Activated CD8-positive, alpha-beta memory T cell treated with anti-CD3 and anti-CD28 coated beads, Interleukin-2, amount 50 U/mL, for 1 hour (primary cell): ENCODE results near the gene OTP.

Experiments used
- DNase-seq: peaks from one replicate; pipeline ENCODE4 v3.0.0-alpha.2; 2020; ENCODE audit errors: extremely low read depth

OTP gene

DNA sequence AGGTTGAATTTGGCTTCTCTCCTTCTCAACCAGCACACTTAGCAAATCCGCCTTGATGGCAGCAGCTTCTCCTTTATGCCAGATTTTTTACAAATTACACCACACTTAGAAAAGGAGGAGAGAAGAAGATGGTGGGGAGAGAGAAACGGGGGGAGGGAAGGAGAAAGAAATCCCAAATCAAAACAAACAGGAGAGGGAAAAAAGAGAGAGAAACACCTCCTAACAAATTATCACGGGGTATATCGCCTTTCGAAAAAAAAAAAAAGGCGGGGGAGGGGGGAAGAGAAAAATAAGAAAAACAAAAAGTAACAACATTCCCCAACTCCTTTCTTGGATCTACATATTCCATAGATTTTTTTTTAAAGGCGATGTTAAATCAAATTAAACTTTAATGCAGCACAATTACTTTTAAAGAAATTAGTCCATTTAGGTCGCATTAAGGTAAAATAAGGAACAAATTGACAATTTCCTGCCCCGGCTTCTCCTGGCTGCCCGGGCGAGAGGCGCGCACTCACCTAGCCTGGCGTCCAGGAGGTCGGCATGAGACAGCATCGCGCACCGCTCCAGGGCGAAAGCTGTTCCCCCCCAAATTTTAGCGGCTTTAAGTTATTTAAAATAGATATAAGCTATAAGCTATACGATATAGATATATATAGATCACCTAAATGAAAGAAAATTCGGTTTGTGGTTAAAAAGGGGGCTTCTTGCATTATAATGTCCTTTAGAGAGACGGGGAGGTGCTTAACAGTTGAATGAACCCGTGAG, at the start of gene OTP:
Gene OTP (minus strand): TSS at position 716 of the 765 bp plus-strand sequence. CDS start 164 bp downstream, at position 552.
- DNase-seq = no peak

DNA sequence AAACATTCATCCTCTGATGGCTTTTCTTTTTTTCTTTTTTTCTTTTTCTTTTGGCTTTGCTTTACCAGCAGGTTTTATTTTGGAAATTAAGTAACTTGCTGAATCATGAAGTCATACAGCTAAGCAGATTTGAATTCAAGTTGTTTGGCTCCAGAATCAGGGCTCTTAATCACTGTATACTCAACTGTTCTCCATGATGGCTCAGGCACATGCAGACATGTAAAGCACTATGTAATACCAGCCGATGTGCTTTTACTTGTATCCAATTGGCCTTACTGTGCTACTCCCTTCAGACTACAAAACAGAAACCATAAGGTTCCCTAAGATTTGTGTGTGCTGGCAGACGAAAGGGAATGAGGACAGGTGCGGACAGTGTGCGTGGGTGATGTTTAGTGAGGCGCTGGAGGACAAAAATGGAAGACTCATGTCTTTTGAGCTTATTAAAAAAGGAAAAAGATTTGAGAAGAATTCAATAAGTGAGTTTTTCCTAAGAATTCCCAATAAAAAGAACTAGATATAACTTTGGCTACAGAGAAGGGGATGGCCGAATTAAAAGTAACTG, 44.7 kb upstream of the OTP start:
- no peak for DNase-seq

DNA sequence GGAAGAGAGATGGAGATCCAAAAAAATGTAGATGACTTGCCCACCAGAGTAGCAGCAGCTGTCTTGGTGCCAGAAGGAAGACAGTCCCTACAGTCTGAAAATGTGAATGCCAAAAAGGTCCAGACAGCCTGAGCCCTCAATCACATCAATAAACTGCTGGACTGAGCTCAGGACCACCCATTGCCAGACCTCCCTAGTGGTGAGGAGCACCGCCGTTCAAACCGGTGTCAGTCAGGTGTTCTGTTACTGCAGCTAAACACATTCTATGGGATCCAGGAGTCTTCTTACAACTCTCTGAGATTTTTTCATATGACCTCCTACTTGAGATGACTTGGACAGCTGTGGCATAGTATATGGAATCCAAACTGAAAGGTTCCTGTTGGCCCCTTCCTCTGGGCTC, 32.0 kb upstream of the OTP start:
- DNase-seq = no peak

DNA sequence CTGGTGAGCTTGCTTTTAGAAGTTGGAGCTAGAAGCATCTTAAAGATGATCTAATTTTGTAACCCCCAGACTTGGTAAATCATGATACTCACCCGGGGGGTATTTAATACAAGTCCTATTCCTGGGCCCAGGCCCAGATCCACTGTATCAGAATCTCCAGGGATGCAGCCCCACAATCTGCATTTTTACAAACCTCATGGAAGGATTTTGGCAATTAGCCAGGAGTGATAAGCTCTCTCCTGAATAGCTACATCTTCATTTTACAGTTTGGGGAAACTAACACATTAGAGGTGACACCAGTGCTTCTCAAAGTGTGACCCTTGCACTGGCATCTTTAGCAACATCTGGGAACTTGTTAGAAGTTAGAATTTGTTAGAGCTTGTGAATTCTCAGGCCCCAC, 31.2 kb upstream of the OTP start:
- DNase-seq = no peak

DNA sequence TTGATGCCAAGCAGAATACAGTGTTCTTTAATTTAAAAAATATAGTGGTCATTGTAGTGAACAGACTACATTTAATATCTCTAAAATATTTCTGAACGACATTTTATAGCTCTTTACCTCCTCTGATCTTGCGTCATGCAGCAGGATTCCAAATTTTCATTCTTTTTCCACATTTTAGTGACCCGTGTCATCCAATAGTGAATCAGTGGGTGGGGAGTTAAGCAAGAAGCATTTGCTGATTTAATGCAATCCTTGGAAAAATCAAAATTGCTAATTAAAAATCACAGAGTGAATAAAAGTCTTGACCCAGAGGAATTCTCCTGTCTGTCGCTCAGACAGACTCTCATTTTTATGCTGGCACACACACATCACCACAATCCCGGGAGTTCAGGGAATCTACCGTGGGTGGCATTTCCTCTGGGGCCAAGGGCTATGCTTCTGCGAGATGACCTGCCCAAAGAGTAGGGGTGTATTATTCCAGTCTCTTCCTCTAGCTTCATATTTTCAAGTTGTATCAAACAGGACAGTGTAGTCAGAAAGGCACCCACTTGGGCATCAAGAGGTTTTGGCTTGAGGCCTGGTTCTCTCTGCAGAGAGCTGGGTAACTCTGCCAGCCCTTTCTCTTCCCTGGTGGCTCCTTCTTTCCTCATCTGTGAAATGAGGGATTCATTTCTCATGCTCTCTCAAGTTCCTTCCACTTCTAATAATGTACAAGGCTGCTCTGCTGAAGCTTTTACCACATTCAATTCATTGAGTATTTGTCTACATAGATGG, 24.8 kb upstream of the OTP start:
- no peak for DNase-seq

DNA sequence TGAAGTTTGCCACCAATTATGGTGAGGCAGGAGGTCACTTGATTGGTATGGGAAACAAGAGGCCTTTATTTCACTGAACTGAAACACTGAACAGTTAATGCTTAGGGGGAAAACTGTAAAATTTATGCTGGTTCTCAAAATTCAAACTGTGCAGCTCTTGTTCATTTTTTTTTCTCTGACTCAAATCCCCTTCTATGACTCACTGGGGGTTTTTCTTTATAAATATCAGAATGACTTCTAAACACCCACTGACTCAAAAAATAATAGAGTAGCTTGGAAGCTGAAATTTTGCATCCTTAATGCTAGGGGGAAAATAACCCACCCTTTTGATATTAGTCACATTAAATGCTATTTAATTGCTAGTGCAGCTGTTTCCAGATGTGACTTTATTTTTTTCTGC, 24.1 kb upstream of the OTP start:
- no peak for DNase-seq

DNA sequence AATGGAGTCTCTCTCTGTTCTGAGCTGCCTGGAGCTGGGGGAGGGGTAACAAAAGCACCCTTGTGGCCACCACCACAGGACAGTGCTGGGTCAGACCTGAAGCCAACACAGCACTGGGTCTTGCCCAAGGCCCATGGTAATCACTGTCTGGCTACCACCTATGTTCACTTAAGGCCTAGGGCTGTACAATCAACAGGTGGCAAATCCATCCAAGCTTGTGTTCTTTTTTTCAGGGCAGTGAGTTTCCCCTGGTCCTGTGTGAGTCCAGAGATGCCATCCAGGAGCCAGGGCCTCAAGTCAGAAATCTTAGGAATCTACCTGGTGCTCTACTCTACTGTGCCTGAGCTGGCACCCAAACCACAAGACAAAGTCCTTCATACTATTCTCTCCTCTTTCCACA, 20.1 kb upstream of the OTP start:
- DNase-seq = no peak

DNA sequence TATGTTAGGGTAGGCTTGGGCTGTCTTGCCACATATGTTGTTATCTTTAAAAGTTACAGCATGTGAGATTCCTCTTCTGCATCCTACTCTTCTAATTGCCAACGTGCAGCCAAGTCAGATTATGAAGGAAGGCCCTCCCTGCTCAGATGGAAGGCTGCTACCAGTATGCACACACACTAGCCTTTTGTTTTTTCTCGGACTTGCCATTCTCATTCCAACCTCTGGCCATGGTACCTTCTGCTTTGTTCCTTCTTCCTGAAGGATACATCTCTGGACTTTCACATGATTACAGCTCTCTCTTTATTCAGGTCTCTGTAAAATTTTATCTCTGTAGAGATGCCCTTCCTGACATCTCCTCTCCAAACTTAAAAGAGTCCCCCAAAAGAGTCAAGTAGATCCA, 12.8 kb upstream of the OTP start:
- no peak for DNase-seq

DNA sequence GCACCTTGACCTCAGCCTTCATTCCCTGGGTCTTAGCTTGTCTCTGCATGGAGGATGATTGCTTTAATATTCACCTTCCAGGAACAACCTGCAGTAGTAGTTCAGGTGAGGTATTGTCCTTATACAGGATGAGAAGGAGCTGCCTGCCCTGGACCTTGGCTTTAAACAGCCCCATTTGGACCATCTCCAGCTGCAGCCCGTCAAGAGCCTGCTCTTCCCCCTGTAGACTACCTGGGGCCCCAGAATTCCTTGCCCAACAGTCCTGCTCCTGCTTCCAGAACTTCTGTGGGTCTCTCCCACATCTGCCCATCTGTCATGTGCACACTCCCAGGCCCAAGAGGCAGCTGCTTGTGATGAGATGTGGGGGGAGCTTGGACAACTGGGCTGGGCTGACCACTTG, 12.2 kb upstream of the OTP start:
- no peak for DNase-seq

DNA sequence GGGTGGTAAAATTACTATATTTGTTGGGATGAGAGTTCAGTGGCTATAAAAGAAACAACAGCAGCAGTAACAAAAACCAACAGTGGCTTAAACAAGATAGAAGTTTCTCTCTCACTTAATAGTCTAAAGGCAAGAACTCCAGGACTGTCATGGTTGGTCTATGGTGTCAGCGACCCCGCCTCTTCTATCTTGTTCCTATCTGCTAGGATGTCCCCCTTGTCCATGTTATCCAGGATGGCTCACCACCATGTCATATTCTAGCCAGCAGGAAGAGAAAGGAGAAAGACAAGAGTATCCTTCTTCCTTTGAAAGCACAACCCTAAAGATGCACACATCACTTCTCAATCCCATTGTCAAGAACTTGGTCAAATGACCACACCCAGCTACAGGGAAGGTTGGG, 11.3 kb upstream of the OTP start:
- no peak for DNase-seq

DNA sequence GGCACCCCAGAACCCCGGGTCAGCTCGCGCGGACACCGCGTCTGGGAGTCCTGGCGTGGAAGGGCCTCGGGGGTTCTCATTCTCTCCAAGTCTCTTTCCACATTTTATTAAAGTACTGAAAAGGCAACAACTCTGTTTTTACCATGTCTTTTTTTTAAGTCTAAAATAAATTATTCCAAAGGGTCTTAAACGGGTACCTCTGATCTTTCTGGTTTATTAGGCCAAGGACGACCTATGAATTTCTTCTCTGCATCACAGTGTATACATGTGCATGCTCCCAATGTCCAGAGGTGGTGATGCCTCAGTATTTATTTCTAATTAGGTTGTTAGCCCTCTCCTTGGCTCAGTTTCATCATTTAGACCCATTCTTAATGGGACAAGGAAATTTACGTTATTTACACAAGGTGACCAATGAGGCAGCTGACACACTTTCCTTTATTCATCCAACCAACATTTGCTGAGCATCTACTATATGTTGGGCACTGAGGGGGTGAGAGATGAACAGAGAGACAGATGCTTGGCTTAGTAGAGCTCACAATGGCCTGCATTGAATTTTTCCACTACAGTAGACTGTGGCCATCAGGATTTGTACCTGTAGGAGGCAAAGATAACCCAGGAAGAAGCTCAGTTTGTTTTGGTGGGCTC, 7.6 kb upstream of the OTP start:
- no peak for DNase-seq

DNA sequence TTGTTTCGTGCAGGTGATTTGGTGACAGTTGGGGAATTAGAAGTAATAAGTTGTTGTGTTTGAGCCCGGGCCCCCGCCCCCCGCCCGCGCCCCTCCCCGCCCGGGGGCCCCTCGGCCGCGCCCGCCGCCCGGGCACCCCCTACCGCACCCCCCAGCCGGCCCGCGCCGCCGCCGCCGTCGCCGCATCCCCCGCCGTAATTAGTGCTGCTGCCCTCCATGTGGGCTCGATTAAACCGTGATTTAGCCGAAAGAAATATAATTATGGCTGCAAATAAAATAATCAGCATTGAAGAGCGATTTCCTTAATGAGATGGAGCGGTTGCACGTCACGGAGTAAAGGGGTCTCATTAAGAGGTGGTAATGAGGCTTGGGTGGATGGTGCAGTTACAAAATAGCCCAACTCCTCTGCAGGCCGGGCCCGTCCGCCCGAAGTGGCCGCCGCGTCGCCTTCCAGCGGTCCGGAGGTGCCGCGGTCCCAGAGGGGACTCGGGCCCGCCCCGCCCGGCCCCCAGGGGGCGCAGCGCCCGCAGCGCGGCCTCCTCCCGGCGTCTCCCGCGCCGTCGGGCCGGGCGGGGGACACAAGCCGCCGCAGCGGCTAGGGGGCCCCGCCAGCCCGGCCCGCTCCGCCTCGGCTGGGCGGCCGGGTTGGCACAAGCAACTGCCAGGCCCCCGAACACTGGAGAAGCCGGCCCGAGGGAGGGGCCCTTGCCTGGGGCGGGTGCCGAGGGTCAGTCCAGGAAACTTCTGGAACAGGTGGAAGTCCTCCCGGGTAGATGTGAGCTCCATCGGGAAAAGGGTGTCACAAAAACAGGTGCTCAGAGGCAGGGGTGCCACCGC, 6.9 kb upstream of the OTP start:
- no peak for DNase-seq

DNA sequence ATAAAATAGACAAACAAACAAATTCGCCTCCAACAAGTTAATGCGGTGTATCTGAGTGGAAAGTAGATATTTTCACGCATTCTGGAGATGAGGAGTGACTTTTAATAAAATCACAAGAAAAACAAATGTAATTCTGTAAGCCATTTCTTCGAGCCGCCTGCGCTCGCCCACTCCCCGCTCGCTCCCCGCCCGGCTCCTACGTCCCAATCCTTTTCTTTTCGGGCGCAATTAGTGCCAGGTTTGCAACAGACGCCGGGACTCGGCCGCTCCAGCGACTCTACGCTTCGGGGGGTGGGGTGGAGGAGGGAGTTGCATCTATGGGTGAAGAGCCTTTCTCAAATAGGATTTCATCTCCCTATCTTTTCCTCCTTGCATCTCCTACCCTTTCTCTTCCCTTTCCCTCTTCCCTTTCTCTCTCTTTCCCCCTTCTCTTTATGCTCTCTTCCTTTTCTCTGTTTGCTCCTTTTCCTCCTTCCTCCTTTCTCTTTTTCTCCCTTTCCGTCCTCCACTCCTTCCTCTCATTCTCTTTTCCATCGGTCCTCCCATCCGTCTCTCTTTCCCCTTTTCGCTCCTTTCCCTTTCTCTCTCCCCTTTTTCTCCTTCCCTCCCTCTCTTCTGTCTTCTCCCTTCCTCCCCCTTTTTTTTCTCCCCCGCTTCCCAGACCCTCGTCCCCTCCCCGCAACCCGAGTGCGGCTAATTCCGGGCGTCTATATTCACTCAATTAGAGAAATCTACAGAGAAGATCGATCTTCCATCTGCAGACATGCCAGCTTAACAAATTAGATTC, 6.1 kb upstream of the OTP start:
- no peak for DNase-seq

DNA sequence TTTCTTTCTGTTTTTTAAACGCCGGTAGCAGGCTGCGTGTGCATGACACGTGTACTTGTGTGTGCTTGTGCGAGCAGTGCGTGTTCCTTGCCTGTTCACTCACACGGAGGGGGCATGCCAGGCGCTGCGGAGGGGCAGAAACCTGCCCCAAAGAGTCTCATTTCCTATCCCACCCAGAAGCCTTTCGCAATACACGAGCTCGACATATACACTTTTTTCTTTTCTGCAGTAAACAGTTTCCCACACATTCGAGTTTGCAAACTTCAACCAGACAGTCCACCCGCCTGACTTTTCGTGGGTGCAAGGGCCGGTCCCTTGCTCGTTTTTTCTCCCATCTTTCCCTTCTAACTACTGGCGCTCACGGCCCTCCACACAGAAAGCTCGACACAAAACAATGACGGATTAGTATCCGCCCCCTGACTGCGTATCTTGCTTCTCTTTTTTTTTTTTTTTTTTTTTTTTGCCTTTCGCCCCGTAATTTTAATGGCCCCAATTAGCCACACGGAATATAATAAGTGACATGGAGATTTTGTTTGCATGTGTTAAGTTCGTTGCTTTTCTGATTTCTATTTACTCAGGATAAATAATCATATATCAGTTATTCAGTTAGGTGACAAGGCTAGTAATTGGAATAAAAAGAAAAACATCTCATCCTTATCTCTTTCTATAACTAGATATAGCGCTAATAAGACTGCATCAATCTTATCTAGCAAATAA, 5.3 kb upstream of the OTP start:
- no peak for DNase-seq

DNA sequence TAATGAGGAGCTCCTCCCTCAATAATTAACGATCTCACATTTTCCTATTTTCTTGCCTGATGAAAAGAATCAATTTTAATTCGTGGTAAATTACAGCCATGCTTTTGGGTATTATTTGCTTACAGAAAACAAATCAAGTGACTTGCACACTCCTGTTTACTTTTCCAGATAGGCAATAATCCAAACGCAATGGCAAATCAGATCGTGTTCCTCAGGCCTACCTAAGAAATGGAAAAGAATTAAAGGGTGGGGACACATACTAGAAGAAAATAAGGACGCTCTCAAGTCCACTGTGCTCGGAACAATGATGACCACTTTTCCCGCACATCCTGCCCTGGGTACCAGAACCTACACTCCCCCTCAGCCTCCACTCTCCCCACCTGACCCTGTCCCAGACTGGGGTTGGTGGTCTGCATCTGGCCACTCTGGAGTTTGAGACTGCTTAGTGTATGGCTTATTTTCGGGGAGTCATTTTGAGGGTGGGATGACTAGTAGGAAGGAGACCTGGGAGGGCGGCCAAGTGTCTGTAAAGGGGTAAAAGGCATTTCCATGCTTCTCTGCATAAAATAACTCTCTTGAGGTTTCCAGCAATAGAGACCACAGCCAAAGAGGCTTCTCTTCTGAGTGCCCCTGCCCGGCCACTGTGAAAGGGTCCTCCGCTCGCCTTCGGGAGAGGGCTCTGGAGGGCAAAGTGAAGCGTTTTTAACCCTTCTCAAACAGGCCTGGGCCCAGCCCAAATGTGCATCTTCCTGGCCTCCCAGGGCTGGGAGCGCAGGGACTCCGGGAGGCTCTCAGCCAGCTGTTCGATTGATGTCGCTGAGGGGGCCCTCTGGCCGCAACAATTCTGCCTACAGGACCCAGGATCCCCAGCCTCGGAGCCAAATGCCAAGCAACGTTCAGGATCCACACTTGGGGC, 4.5 kb upstream of the OTP start:
- DNase-seq = no peak

DNA sequence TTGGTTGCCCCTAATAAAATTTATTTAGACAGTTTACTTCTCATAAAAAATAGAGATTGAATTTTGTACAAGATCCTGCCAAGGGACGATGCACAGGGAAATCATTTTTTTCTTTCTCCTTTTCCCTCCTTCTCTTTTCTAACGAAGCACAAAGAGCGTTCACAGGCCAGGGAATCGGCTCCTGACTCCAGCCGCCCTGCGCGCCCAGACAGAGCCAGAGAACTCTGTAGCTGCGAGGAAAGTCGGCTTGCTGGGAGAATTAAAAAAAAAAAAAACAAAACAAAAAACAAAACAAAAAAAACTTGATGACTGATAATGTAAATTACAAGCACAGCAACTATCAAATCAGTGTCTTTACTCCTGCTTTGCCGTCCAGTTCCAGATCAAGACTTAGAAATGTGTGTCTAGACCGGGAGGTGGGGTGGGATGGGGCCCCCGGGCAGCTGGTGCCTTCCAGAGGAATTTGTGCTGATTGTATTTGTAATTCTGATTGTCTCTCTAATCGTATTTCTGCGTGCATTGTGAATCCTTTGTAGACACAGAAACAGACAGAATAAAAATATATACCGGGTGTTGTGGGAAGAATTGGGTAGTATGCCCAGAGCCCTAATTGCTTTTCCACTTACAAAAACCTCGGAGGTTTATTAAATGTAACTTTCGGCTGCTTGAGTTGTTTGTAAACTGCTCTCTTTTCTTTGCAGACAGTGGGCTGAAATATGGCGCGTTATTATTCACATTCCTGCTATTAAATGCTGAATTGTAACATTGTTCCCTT, 3.6 kb upstream of the OTP start:
- no peak for DNase-seq

DNA sequence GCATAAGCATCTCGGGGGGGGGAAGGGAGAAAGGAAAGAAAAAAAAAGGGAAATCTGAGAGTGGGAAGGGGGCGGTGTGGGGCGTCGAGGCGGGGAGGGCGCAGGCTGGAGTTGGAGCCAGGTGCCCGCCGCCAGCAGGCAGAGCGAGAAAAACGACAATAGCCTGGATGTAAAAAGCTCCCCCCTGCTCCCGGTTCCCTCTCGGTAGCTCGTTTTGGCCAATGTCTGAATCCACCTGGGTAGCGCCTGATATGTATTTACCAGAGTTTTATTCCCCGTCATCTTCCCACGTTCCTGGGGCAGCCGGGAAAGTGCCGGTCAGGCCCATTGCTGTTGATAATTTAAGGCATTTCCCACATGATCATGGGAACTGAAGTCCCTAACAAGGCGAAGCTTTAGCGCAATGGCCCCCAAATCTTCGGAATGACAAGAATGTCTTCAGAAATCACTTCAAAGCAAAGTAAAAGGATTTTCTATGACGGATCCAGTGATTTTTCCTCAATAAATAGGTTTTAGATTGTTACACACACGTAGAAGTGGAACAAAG, 3.0 kb upstream of the OTP start:
- DNase-seq = no peak
